GM18861 (cell line): Measurements from ENCODE around the gene HTR3B.
A peak's percentile ranks its signal among the peaks of the same experiment; 100 is the strongest.
"Not testable (repeated sequence)": the region's sequence is repeated elsewhere in the genome, so short reads cannot be mapped to it uniquely, and the experiment has no call there.

ENCODE experiments used
- ATAC-seq: cut with Tn5 transposase; IDR thresholded peaks from one replicate; pipeline ENCODE4 v1.9.1; 2021; ENCODE audit not compliant: unreplicated experiment

Gene HTR3B

GRCh38 chr11:113937918-113938317, 33.3 kb downstream of the HTR3B start:
- no peak for ATAC-seq

GRCh38 chr11:113942256-113942655, 37.7 kb downstream of the HTR3B start:
- ATAC-seq = no peak

- not testable (repeated sequence) for ATAC-seq
These were observed 41.6 kb downstream of the HTR3B start for GRCh38 chr11:113946162-113946561.

GRCh38 chr11:113947994-113948393, 43.4 kb downstream of the HTR3B start:
- no peak for ATAC-seq

GRCh38 chr11:113949891-113950290, 45.3 kb downstream of the HTR3B start:
- no peak for ATAC-seq

GRCh38 chr11:113951537-113951936, 46.9 kb downstream of the HTR3B start:
- no peak for ATAC-seq

- ATAC-seq = no peak
These were observed 47.5 kb downstream of the HTR3B start for GRCh38 chr11:113952070-113952469.

- no peak for ATAC-seq
These were observed 48.0 kb downstream of the HTR3B start for GRCh38 chr11:113952588-113952987.

- no peak for ATAC-seq
These were observed 49.6 kb downstream of the HTR3B start for GRCh38 chr11:113954235-113954634.

- no peak for ATAC-seq
These were observed 52.4 kb downstream of the HTR3B start for GRCh38 chr11:113956986-113957385.

GRCh38 chr11:113960702-113961330, 56.2 kb downstream of the HTR3B start:
- no peak for ATAC-seq

GRCh38 chr11:113967361-113967760, 62.8 kb downstream of the HTR3B start:
- no peak for ATAC-seq

- no peak for ATAC-seq
These were observed 67.1 kb downstream of the HTR3B start for GRCh38 chr11:113971506-113972195.

- no peak for ATAC-seq
These were observed 70.3 kb downstream of the HTR3B start, which contains the start of gene HTR3A for GRCh38 chr11:113974741-113975470. HTR3A (plus strand) TSS chr11:113975108; CDS start chr11:113975326, 218 bp downstream.

GRCh38 chr11:113977071-113977490, 72.5 kb downstream of the HTR3B start:
- peak; percentile 48 for ATAC-seq

- no peak for ATAC-seq
These were observed 73.1 kb downstream of the HTR3B start for GRCh38 chr11:113977701-113978100.

- ATAC-seq = no peak
These were observed 74.8 kb downstream of the HTR3B start for GRCh38 chr11:113979431-113979830.

- no peak for ATAC-seq
These were observed 76.2 kb downstream of the HTR3B start for GRCh38 chr11:113980785-113981184.

GRCh38 chr11:113982306-113982705, 77.7 kb downstream of the HTR3B start:
- no peak for ATAC-seq

GRCh38 chr11:113984781-113985180, 80.2 kb downstream of the HTR3B start:
- ATAC-seq = no peak

- ATAC-seq = no peak
These were observed 81.3 kb downstream of the HTR3B start for GRCh38 chr11:113985906-113986305.
